ENCODE measurements around the gene PRTFDC1.

GRCh38 chr10:24882047-24882698 is 70.2 kb downstream of the PRTFDC1 start:
- no peak for TF ChIP-seq TAF1 (IDR thresholded peaks at IDR 0.05; ENCODE audit: borderline replicate concordance, insufficient read depth, low read length)
- TF ChIP-seq POLR2AphosphoS5 (IDR thresholded peaks at IDR 0.05; ENCODE audit: low read depth, low read length): no peak
- no peak for TF ChIP-seq SIN3A (IDR thresholded peaks at IDR 0.05; ENCODE audit: borderline replicate concordance, insufficient read depth, low read length)
